T-helper 2 cell (primary cell): ENCODE results near the gene CAVIN3.
"Not testable (repeated sequence)": the region's sequence is repeated elsewhere in the genome, so short reads cannot be mapped to it uniquely, and the experiment has no call there.

ENCODE experiments used
- DNase-seq, 5 experiments: peaks; one replicate each; pipeline versions ENCODE4 v3.0.0 to v3.0.0-alpha.2; 2012 to 2022

The CAVIN3 gene

DNA sequence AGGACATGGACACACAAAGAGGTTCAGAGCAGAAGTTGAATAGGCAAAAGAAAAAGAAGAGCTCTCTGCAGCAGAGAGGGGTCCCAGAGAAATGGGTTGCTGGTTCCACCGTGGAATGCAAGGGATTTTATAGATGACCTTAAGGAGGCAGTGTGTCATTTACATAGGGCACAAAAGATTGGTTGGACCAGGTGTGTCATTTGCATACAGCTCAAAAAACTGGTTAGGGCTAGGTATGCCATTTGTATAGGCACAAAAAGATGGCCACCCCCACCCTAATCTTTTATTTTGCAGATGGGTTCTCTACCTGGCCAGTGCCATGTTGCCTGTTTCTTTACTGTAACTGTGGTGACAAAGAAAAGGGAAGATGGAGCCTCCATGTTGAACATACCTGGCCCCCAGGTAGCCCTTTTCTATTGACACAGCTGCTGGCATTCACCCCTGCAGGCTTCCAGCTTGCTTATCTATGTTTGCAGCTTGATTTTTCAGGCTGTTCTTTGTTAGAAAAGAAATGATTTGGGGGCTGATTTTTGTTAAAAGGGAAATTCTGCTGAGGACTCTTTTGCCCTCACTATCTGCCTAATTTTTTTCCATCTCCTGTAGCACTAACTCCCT lies 3.1 kb upstream of the CAVIN3 start:
- no peak for DNase-seq

DNA sequence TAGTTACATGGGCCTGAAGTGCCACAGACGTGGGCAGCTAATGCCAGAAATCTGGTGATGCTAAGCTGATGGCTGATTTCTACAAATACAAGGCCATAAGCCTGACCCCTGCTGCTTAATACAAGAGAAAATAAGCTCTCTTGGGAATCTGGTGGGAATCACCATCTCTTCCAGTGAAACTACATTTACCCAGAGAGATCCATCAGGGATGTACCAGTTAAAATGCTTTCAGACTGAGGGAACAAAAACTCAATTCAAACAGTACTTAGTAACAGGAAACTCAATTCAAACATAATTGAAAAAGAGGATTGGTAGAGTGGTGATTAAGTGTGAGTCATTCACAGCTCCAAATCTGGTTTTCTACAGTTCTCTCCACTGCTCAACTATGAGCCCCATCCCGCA lies 1.7 kb upstream of the CAVIN3 start:
- DNase-seq: peak in 1 of 5 experiments; percentile 47

DNA sequence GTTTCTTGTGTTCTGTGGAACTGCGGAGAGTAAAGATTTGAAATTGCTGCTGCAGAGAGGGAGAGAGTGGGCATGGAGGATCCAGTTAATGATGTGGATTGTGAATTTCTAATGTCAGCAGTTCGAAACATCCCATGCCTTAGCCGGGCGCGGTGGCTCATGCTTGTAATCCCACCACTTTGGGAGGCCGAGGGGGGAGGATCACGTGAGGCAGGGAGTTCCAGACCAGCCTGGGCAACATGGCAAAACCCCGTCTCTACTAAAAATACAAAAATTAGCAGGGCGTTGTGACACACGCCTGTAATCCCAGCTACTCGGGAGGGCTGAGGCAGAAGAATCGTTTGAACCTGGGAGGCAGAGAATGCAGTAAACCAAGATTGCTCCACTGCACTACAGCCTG lies 1.1 kb upstream of the CAVIN3 start:
- DNase-seq: no peak

DNA sequence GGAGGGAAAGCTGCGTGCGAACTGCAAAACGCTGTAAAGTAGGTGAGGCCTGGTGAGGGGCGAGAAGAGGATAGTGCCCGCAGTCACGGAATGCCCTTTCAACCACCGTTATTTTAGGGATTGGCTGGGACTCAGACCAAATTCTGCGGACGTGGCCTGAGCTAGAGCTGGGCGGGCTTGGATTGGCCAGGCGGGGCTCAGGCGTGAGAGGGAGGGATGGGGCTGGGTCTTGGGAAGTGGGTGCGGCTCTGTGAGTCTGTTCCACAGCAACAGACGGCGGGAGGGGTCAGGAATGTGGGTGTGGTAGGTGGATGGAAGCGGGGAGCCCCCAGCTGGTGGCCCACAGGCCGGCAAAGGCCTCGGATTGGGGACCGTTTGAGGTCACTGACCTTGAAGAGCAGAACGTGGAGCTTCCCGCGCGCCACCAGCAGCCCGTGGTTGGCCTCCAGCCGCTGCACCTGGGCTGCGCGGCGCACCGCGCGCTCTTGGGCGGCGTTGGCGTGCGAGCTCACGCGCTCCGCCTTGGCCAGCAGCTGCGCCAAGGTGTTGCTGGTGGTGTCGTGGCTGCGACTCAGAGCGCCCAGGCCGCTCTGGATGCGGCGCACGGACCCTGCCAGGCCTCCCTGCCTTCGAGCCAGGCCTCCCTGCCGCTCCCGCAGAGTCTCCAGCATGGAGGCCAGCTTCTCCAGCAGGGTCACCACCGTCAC lies 444 bp downstream of the CAVIN3 start:
- DNase-seq: peak in 1 of 5 experiments; percentile 70

DNA sequence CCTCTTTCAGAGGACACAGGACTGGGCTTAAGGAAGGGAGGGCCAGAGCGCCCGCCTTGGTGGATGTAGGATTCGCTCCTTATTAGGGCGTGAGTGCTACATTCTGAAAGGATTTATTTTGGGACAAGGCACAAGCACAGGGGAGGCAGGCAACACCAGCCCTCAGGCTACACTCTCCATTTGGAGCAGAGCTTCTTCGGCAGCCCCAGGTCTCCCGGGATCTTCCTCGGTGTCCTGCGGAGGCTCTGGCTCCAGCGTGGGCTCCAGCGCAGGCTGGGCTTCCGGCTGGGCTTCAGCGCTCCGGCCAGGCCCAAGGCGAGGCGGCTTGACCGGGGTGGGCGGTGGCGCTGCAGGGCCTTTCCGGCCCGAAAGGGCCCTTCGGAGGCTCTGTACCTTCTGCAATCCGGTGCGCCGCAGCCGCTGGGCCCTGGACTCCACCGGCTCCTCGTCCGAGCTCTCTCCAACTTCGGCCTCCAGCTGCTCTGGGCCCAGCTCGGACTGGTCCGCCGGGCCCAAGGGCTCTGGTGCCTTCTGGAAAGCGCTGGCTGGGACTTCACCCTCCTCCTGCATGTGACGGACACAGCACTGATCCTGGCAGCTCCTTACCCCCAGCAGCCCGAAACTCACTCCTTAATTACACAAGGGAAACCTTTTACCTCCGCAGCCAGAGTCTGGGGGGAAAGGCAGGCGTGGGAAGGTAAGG lies 1.1 kb downstream of the CAVIN3 start:
- no peak for DNase-seq

DNA sequence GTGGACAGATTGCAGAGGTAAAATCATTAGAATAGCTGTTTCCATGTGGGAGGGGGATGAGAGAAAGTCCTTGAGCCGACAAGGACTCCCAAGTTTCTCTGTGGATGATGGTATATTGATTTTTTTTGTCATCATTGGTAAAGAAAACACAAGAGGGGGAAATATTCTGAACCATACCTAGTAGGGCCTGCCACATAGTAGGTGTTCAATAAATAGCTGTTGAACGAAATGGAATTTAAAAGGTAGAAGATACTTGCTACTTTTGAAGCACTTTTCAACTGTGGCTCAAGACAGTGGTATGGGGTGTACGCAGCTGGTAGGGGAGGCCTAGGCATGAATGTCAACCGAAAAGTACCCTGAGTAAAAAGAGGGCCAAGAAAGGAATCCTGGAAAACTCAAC lies 2.1 kb downstream of the CAVIN3 start:
- no peak for DNase-seq

DNA sequence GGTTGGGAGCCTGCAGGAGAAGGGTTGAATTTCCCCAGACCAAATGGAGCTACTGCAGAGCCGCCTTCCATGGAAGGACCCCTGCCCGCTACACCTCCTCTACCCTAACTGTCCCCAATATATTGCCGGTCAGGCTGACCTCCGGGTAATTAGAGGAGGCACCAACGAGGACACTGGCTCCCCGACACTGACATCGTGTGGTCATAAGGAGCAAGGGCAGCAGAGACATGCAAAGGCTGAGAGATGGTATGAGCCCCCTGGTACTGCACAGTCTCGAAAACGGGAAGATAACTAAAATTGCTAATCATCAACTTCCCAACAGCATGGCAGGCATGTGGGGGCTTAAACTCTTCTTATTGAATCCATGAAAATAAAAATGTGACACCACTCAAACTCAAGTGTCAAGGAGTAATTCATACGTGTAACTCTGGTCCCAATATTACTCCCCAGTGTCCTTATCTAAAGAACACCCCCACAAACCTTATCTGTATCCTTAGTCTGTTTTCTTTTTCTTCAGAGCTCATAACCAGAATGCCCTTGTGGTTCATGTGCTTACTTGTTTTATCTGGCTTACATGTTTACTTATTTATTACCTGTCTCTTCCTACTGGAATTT lies 4.4 kb downstream of the CAVIN3 start:
- peak in 1 of 5 experiments; percentile 45 for DNase-seq

DNA sequence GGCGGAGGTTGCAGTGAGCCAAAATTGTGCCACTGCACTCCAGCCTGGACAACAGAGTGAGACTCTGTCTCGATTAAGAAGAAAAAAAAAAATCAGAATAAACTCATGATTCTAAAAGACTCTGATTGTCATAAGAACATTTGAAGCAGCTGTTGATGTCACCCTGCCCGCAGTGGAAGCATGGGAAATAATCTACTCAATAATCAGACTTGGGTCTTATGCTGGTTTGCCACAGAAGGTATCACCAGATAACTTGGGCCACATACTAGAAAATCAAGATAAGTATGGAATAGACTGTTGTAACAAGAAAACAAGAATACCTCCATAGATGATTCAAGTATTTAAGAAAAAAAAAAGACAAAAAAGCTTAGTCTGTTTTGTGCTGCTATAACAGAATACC lies 8.2 kb downstream of the CAVIN3 start:
- peak in 1 of 5 experiments; percentile 21 for DNase-seq

DNA sequence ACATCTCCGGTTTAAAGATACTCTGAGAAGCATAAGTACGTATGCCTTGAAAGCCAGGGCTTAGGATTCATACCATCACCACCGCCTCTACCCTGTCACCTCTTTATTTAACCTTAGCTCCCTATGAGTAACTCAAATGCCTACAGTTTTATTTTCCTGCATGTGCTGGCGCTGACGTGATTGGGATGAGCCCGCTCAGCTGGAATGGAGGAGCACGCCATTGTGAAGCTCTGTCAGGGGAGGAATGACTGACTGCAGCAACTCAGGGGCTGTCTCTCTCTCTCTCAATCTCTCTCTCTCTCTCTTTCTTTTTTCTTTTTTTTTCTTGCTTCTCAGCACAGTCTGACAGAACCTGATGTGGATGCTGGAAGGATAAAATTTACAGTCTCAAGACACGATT lies 12.4 kb downstream of the CAVIN3 start:
- DNase-seq: no peak

DNA sequence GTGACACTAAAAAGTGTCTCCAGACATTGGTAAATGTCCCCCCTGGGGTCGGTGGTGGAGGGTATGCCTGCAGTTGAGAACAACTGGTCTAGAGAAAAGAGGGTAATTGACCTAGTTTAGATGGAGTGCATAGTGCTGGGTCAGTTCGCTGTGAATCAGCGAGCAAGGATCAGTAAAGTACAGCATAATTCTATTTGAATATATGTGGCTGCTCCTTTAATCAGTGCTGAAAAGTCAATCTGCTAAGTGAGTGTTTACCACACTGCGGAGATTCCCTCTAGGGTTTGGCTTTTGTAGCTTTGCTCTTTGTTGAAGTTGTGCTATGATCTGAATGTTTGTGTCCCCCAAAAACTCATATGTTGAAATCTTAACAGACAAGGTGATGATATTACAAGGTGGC lies 15.0 kb downstream of the CAVIN3 start:
- DNase-seq: no peak

DNA sequence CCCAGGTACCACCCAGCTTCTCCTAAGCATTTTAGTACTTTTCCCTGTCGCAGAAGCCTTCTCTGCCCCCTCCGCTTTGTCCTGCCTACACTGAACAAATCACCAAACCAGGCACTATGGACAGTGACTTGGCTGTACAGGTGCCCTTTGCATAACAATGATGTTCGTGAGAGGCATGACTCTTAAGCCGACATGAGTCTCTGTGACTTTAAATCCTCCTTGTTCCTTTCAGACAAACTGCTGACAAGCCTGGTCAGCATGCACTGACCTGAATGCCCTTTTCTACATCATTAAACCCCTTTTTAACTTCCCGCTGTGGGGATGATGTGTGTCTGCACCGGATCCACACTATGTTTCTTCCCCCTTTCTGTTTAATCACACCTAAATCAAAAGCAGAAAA lies 16.6 kb downstream of the CAVIN3 start:
- no peak for DNase-seq

DNA sequence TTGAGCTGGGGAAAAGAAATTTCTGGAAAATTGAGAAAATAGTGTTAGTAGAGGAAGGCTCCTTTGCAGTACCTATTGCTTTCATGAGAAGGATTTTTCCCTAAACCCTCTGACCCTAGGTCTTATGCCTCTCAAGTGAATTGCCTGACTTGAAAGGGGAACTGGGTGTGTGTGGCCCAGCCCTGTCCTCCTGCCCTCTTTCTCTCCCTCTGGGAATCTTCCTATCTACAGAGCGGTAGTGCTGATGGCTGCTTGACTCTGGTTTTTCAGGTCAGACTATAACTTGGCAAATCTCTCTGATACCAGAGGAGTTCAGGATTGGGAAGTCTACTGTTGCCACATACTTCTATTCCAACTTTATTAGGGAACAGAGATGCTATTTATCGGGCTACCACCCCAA lies 19.2 kb downstream of the CAVIN3 start:
- no peak for DNase-seq

DNA sequence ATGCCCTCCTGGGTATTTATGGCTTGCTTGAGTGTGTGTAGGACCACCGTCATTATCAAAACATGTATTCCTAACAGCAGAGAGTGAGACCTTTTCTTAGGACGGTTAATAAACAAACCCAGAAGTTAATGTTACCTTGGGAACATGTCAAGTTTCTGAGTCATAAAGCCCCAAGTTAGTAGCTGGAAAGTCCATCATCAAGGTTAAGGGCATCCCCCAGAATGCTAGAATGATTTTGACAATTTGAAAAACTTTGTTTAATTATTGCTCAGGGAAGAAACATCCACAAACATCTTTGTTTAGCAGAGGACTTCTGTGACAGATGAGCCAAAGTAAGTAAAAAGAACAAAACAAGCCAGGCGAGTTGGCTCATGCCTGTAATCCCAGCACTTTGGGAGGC lies 20.0 kb downstream of the CAVIN3 start:
- DNase-seq: no peak

DNA sequence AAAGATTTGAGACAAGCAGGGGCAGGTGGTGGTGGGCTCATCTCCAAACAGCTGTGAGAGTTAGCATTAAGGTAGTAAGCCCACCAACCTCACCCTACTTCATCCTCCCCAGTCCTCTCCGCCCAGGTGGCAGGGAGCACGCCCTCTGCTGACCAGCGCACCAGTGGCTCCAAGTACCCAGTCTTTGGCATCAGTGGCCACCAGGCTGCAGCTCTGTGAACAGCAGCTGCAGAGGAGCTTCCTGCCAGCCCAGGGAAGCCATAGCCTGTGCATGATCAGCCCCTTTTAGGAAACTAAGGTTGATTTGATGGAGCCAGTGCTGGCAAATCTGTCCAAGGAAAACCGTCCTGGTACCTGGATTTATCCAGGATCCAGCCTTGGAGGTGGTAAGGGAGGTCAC lies 21.7 kb downstream of the CAVIN3 start:
- peak in 1 of 5 experiments; percentile 19 for DNase-seq

DNA sequence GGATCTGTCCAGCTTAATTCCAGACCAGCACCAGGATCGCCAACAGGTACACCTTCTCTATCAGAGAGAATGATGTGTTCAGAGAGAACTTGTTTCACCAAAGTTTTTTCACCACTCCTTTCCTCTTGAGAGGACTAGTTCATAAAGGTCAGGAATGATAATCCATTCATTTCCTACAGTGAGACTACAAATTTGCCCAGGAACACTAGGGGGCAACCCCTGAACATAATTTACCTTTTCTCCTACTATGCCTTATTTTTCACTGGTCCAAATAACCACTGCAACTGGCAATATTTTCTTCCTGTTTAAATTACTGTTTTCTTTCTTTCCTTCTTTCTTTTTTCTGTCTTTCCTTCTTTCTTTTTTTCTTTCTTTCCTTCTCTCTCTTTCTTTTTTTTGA lies 22.5 kb downstream of the CAVIN3 start:
- DNase-seq: no peak

DNA sequence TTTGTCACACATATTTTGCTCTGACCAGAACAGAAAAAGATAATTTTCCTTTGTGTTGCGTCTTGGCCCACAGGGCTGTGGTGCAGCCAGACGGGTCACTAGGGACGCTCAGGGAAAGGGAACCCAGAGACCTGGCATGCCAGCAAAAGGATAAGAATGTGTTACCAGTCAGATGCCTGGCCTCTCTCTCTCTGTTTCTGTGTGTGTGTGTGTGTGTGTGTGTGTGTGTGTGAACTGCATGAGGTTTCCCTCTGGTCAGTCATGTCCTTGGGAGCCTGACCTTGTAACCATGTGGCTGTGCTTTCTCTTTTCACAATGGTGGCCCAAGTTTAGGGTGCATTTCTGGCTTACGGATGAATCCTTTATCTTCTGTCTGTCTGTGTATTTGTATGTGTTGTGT lies 35.3 kb downstream of the CAVIN3 start:
- no peak for DNase-seq

DNA sequence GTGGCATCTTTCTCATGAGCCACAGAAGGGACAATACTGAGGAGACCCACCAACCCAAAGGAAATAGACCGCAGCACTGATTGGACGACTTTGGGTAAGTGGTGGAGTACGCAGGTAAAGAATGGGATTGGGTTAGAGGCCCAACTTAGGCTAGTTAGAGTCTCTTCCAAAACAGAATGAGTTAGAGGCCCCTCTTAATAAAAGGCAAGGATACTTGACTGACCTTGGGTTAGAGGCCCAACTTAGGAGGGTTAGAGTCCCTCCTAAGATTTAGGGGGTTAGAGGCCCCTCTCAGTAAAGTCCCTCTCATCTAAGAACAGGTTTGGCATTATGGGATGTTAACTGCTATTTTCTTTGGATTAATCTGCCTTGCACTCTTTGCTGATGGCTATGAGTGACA lies 36.1 kb downstream of the CAVIN3 start:
- DNase-seq: no peak

DNA sequence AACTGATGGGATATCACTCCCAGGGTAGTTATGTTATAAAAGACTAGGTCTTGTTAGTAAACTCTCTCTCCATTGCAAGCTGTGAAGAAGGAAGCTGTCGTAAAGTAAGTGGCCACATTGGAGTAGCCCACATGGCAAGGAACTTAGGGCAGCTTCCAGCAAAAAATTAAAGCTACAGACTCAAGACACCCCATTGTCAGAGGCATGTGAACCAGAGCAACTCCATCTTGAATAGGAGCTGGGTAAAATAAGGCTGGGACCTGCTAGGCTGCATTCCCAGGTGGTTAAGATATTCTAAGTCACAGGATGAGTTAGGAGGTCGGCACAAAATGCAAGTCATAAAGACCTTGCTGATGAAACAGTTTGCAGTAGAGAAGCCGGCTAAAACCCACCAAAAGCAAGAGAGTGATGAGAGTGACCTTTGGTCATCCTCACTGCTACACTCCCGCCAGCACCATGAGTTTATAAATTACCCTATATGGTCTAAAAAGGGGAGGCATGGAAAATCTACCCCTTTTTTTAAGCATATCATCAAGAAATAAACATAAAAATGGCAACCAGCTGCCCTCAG lies 36.8 kb downstream of the CAVIN3 start:
- no peak for DNase-seq

DNA sequence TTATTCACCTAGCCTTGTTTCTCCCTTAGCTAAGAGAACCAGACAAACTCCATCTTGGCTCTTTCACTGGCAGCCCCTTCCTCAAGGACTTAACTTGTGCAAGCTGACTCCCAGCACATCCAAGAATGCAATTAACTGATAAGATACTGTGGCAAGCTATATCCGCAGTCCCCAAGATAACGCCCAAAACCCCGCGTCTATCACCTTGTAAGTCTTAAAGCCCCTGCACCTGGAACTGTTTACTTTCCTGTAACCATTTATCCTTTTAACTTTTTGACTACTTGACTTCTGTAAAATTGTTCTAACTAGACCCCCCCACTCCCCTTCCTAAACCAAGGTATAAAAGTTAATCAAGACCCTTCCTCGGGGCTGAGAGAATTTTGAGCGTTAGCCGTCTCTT lies 39.5 kb downstream of the CAVIN3 start:
- DNase-seq: not testable (repeated sequence)

DNA sequence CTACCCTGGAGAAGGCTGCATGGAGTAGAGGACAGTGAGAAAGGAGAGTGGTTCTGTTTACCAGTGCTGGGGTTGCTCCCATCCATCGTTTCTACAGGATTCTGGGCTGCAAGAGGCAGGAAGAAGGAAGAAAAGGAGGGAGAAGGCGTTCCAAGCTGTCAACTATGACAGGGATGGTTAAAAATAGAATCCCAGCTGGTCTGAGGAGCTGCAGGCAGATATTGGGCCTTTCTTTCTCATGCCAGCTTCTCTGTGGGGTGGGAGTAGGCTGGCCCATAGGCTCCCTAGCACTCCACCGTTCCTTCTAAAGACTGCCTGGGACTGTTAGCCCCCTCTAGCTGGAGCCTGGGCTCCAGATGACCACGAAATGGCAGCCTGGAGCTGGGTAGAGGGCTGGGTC lies 47.1 kb downstream of the CAVIN3 start:
- no peak for DNase-seq

DNA sequence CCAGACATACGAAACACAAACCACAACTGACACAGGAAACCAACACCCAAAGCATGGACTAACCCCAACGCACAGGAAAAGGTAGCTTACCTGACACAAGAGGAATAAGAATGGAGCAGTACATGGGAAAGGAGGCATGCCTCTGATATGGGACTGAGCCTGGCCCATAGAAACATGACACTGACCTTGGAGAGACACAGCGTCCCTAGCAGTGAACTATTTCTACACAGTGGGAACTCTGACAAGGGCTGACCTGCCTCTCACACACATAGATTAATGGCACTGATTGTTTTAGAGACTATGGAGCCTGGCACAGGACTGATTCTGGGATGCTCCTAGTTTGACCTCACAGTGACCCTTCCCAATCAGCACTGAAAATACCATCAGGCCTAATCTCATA lies 48.7 kb downstream of the CAVIN3 start:
- DNase-seq: no peak

DNA sequence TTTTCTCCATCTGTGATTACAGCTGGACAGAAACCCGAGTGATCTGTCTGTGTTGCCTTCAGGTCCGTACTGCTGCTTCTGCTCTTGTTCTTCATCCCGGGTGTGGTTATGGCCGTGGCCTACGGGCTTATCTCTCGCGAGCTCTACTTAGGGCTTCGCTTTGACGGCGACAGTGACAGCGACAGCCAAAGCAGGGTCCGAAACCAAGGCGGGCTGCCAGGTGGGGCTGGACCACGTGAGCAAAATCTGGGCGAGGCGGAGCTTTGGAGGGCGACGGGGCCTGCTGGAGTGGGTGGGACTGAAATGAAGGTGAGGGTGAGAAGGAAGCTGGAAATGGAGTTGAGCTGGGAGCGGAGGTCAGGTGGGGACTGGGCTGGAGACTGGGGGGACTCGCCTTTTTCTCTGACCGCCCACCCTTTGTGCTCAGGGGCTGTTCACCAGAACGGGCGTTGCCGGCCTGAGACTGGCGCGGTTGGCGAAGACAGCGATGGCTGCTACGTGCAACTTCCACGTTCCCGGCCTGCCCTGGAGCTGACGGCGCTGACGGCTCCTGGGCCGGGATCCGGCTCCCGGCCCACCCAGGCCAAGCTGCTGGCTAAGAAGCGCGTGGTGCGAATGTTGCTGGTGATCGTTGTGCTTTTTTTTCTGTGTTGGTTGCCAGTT lies 49.6 kb downstream of the CAVIN3 start:
- DNase-seq: no peak

DNA sequence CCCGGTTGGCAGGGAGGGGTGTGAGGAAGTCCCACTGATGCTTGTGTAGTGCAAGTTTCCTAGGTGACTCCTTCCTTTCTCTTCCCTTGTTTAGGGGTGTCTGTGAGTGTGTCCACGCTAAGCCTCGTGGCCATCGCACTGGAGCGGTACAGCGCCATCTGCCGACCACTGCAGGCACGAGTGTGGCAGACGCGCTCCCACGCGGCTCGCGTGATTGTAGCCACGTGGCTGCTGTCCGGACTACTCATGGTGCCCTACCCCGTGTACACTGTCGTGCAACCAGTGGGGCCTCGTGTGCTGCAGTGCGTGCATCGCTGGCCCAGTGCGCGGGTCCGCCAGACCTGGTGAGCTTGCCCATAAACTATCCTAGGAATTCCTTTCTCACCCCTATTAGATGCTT lies 50.3 kb downstream of the CAVIN3 start:
- no peak for DNase-seq
